Measurements from ENCODE around the gene USP40.

USP40 gene

GRCh38 chr2:233449081-233449901 lies 117.3 kb downstream of the USP40 start:
- TF ChIP-seq TAF1 (IDR thresholded peaks at IDR 0.05; ENCODE audit: borderline replicate concordance, insufficient read depth, low read length) (no peak), SIN3A (IDR thresholded peaks at IDR 0.05; ENCODE audit: borderline replicate concordance, insufficient read depth, low read length) (no peak), POLR2AphosphoS5 (IDR thresholded peaks at IDR 0.05; ENCODE audit: low read depth, low read length) (no peak), FOXP2 (optimal IDR thresholded peaks at IDR 0.05; ENCODE audit: borderline replicate concordance, extremely low read depth, extremely low read length, insufficient read depth) (no peak), REST (IDR thresholded peaks at IDR 0.05; ENCODE audit: insufficient read depth in 1 of 2, low read depth in 2 of 2, low read length in 2 of 2) (no peak)

- TF ChIP-seq REST (IDR thresholded peaks at IDR 0.05; ENCODE audit: insufficient read depth in 1 of 2, low read depth in 2 of 2, low read length in 2 of 2) = no peak
- no peak for TF ChIP-seq SIN3A (IDR thresholded peaks at IDR 0.05; ENCODE audit: borderline replicate concordance, insufficient read depth, low read length)
- TF ChIP-seq TAF1 (IDR thresholded peaks at IDR 0.05; ENCODE audit: borderline replicate concordance, insufficient read depth, low read length) = no peak
- TF ChIP-seq FOXP2 (optimal IDR thresholded peaks at IDR 0.05; ENCODE audit: borderline replicate concordance, extremely low read depth, extremely low read length, insufficient read depth) = no peak
- no peak for TF ChIP-seq POLR2AphosphoS5 (IDR thresholded peaks at IDR 0.05; ENCODE audit: low read depth, low read length)
Observed at GRCh38 chr2:233448575-233448974, 118.0 kb downstream of the USP40 start.

GRCh38 chr2:233448220-233448559 lies 118.4 kb downstream of the USP40 start:
- TF ChIP-seq REST (IDR thresholded peaks at IDR 0.05; ENCODE audit: insufficient read depth in 1 of 2, low read depth in 2 of 2, low read length in 2 of 2) (no peak), POLR2AphosphoS5 (IDR thresholded peaks at IDR 0.05; ENCODE audit: low read depth, low read length) (no peak), FOXP2 (optimal IDR thresholded peaks at IDR 0.05; ENCODE audit: borderline replicate concordance, extremely low read depth, extremely low read length, insufficient read depth) (no peak), SIN3A (IDR thresholded peaks at IDR 0.05; ENCODE audit: borderline replicate concordance, insufficient read depth, low read length) (no peak), TAF1 (IDR thresholded peaks at IDR 0.05; ENCODE audit: borderline replicate concordance, insufficient read depth, low read length) (no peak)

GRCh38 chr2:233447506-233448219 lies 118.9 kb downstream of the USP40 start:
- TF ChIP-seq TAF1 (IDR thresholded peaks at IDR 0.05; ENCODE audit: borderline replicate concordance, insufficient read depth, low read length) = no peak

DNA sequence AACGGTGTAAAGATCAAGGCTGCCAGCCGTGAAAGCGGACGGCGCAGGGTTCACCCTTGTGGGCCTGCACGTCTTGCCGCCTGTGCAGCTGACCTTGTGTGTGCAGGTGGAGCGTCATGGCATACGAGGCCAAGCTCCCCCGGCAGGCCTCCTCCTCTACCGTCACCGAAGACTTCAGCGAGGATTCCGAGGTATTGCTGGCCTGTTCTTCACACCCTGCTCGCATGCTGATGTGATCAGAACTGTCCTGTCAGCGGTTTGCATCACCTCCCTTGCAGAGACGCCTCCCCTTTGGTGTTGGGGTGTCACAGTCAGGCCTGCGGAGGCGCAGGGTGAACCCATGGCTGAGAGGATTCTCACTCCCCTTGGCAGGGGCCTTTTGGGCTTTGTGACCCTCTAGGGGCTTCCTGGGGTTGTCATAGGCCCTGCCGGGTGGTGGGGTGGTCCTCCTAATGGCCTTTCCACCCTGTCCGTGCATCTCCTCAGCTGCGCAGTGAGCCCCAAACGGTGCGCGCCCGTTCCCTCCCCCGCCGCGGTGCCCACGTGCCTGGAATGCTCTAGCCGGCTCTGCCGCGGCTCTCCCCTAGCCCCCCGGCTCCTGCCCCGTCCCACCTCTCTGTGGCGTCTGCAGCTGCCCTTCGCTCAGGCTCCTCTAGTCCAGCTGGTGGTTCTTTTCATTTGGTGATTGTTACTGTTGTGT lies 119.8 kb downstream of the USP40 start:
- TF ChIP-seq FOXP2 (optimal IDR thresholded peaks at IDR 0.05; ENCODE audit: borderline replicate concordance, extremely low read depth, extremely low read length, insufficient read depth) (no peak), REST (IDR thresholded peaks at IDR 0.05; ENCODE audit: insufficient read depth in 1 of 2, low read depth in 2 of 2, low read length in 2 of 2) (no peak), SIN3A (IDR thresholded peaks at IDR 0.05; ENCODE audit: borderline replicate concordance, insufficient read depth, low read length) (no peak), POLR2AphosphoS5 (IDR thresholded peaks at IDR 0.05; ENCODE audit: low read depth, low read length) (no peak), TAF1 (IDR thresholded peaks at IDR 0.05; ENCODE audit: borderline replicate concordance, insufficient read depth, low read length) (no peak)

All from PFSK-1 (cell line).